Uterus (tissue), 4 donors: ENCODE data around the gene SLC16A6. TPM values are rescaled to one million over a fixed set of nuclear protein-coding genes. Genes with fewer than 3 reads are reported as not detected.

Experiments used
- DNase-seq, 2 donors: peaks; one replicate each; pipeline ENCODE4 v3.0.0-alpha.2; 2019 to 2020
- H3K27ac ChIP-seq, 2 donors: fragments of 200-600 bp; sonication (generic); 1 replicate in 1 of 2; 2 replicates in 1 of 2; pipeline ENCODE4 v1.5.1; 2016 to 2018
- H3K27me3 ChIP-seq, 2 donors: fragments of 200-600 bp; sonication (generic); one replicate each; pipeline ENCODE4 v1.5.1; 2018 to 2019; ENCODE audit warnings: control low read depth in 1 of 2
- H3K36me3 ChIP-seq, 2 donors: fragments of 200-600 bp; sonication (generic); one replicate each; pipeline ENCODE4 v1.5.1; 2019; ENCODE audit warnings: control low read depth in 1 of 2
- H3K4me1 ChIP-seq, 2 donors: fragments of 200-600 bp; sonication (generic); one replicate each; pipeline ENCODE4 v1.5.1; 2018 to 2019; ENCODE audit warnings: control low read depth in 1 of 2
- H3K4me3 ChIP-seq, 2 donors: fragments of 200-600 bp; sonication (generic); 1 replicate in 1 of 2; 2 replicates in 1 of 2; pipeline ENCODE4 v1.5.1; 2018 to 2019; ENCODE audit warnings: mild to moderate bottlenecking in 1 of 2
- H3K9me3 ChIP-seq, 2 donors: fragments of 200-600 bp; sonication (generic); one replicate each; pipeline ENCODE4 v1.5.1; 2019; ENCODE audit warnings: control low read depth in 1 of 2
- CTCF ChIP-seq, 4 experiments: fragments of 200-600 bp in 2 of 4; fragments of 450-650 bp in 2 of 4; sonication (generic) in 2 of 4; IDR thresholded peaks; one replicate each; pipeline ENCODE4 v1.5.1; 2016 to 2019; ENCODE audit warnings: antibody characterized with exemption in 4 of 4, mild to moderate bottlenecking in 2 of 4, moderate library complexity in 1 of 4
- POLR2A ChIP-seq, 2 donors: fragments of 450-650 bp; IDR thresholded peaks; one replicate each; pipeline ENCODE4 v1.6.1; 2016; ENCODE audit warnings: antibody characterized with exemption in 2 of 2, mild to moderate bottlenecking in 1 of 2, moderate library complexity in 1 of 2
- intact Hi-C: fragments of 100-400 bp; cut with DNase I; formaldehyde crosslinking; loops from one replicate; pipeline ENCODE4 v1.15.1; 2023; ENCODE audit warnings: low total_unique reads
- total RNA-seq, 4 donors: library from RNA; depleted of rRNA in 3 of 4; stranded (reverse); fragments of >200 nt in 3 of 4; gene quantifications; one replicate each; pipeline versions ENCODE4 v1.1.0 to v1.2.4, GENCODE V29; 2014 to 2023
- donor health status: DM: yes; HTN: yes; CAD: no.

SLC16A6 gene
- total RNA-seq, 4 donors from 2014 or later, result 0.35 to 1.5 (median 1.0) TPM; not detected in 1

GRCh38 chr17:68322630-68323029, 31.7 kb upstream of the SLC16A6 start:
- Histone ChIP-seq H3K9me3 (no peaks in the 10 kb centered on the region), H3K4me1 (no peaks in the 10 kb centered on the region), H3K36me3 (no peaks in the 10 kb centered on the region), H3K27me3 (no peaks in the 10 kb centered on the region), H3K27ac (no peak overlapping the region), H3K4me3 (no peak overlapping the region)
- no peak for TF ChIP-seq POLR2A (IDR thresholded peaks at IDR 0.05)
- no peak for TF ChIP-seq CTCF (IDR thresholded peaks at IDR 0.05)
- intact Hi-C loops, result no loop called here
- no peak for DNase-seq

GRCh38 chr17:68321556-68321954, 30.6 kb upstream of the SLC16A6 start:
- intact Hi-C loops, result no loop called here
- Histone ChIP-seq H3K27me3 (no peaks in the 10 kb centered on the region), H3K4me1 (no peaks in the 10 kb centered on the region), H3K36me3 (no peaks in the 10 kb centered on the region), H3K9me3 (no peaks in the 10 kb centered on the region), H3K4me3 (no peak overlapping the region), H3K27ac (no peak overlapping the region)
- TF ChIP-seq POLR2A (IDR thresholded peaks at IDR 0.05) (no peak), CTCF (IDR thresholded peaks at IDR 0.05) (no peak)
- no peak for DNase-seq

GRCh38 chr17:68320943-68321555, 30.1 kb upstream of the SLC16A6 start:
- no peaks in the 10 kb centered on the region for H3K27me3 ChIP-seq
- no peak overlapping the region for H3K27ac ChIP-seq
- no peak overlapping the region for H3K4me3 ChIP-seq
- no peak for DNase-seq
- no peak for TF ChIP-seq POLR2A (IDR thresholded peaks at IDR 0.05)
- no peak for TF ChIP-seq CTCF (IDR thresholded peaks at IDR 0.05)
- no peaks in the 10 kb centered on the region for H3K9me3 ChIP-seq
- H3K36me3 ChIP-seq, result no peaks in the 10 kb centered on the region
- H3K4me1 ChIP-seq, result no peaks in the 10 kb centered on the region
- intact Hi-C loops, result no loop called here

GRCh38 chr17:68320311-68320865, 29.5 kb upstream of the SLC16A6 start:
- no peaks in the 10 kb centered on the region for H3K36me3 ChIP-seq
- no peaks in the 10 kb centered on the region for H3K27me3 ChIP-seq
- TF ChIP-seq CTCF (IDR thresholded peaks at IDR 0.05) (no peak), POLR2A (IDR thresholded peaks at IDR 0.05) (no peak)
- DNase-seq, result no peak
- intact Hi-C loops, result no loop called here
- no peaks in the 10 kb centered on the region for H3K9me3 ChIP-seq
- no peak overlapping the region for H3K4me3 ChIP-seq
- no peak overlapping the region for H3K27ac ChIP-seq
- H3K4me1 ChIP-seq, result no peaks in the 10 kb centered on the region

GRCh38 chr17:68319410-68320162, 28.7 kb upstream of the SLC16A6 start:
- no peak for TF ChIP-seq CTCF (IDR thresholded peaks at IDR 0.05)
- no peak for TF ChIP-seq POLR2A (IDR thresholded peaks at IDR 0.05)
- no peak for DNase-seq
- Histone ChIP-seq H3K27me3 (no peaks in the 10 kb centered on the region), H3K4me1 (no peaks in the 10 kb centered on the region), H3K27ac (no peak overlapping the region), H3K9me3 (no peaks in the 10 kb centered on the region), H3K4me3 (no peak overlapping the region), H3K36me3 (no peaks in the 10 kb centered on the region)
- intact Hi-C loops, result no loop called here
